GDM1 (cell line): ENCODE results near the gene CISD1.

Experiments used
- DNase-seq: peaks from one replicate; lab custom pipeline; 2025; lab: John Stamatoyannopoulos, UW

The CISD1 gene

GRCh38 chr10:58311026-58311425 is 42.1 kb downstream of the CISD1 start:
- no peak for DNase-seq

GRCh38 chr10:58316874-58317273 is 47.9 kb downstream of the CISD1 start:
- no peak for DNase-seq

- DNase-seq = no peak
Measured at GRCh38 chr10:58318346-58318745, 49.4 kb downstream of the CISD1 start.

DNA sequence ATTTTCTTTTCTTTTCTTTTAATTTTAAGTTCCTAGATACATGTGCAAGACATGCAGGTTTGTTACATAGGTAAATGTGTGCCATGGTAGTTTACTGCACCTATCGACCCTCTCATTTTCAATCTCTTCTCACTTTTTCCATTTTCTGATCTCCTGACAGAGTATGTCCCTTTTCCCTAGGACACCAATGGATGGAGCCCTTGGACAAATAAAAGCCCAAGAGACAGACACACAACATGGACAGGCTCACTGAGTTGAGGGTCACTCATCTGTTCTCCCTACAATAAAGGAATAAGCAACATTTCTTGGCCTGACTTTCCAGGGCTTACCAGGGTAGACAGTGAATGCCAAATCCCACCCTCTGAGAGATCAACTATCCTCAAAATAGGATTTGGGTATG is 50.6 kb downstream of the CISD1 start:
- DNase-seq = no peak

DNA sequence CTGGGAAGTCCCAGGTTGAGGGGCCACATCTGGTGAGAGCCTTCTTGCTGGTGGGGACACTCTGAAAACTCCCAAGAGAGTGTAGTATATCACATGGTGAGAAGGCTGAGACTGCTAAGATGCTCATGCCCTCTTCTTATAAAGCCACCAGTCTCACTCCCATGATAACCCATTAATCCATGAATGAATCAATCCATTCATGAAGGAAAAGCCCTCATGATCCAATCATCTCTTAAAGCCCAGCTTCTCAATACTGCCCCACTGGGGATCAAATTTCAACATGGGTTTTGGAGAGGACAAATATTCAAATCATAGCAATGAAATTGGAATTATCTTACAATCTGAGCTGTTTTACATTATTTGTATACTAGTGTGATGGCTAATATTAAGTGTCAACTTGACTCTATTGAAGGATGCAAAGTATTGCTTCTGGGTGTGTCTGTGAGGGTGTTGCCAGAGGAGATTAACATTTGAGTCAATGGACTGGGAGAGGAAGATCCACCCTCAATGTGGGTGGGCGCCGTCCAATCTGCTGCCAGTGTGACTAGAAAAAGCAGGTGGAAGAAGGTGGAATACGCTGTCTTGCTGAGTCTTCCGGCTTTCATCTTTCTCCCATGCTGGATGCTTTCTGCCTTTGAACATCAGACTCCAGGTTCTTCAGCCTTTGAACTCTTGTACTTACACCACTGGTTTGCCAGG is 51.5 kb downstream of the CISD1 start:
- no peak for DNase-seq

- peak; percentile 33 for DNase-seq
Measured at GRCh38 chr10:58322072-58322834, 53.3 kb downstream of the CISD1 start.

DNA sequence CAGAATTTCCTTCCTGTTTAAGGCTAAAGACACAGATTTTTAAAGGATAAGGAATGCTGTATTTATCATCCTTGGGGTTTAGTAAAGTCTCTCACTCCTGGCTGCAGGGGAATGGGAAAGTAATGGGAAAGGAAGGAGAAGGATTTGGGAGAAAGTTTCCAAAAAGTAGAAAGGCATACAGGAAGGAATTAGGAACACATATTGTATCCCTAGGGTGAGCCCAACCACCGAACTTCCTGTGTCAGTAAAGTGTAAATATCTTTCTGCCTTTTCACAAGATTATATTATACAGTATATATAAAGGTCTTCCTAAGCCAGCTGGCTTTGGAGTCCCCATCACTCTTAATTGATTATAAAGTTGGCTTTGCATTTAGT is 53.9 kb downstream of the CISD1 start:
- no peak for DNase-seq

- no peak for DNase-seq
Measured at GRCh38 chr10:58326967-58327381, 58.0 kb downstream of the CISD1 start.

- no peak for DNase-seq
Measured at GRCh38 chr10:58328233-58328632, 59.3 kb downstream of the CISD1 start.

DNA sequence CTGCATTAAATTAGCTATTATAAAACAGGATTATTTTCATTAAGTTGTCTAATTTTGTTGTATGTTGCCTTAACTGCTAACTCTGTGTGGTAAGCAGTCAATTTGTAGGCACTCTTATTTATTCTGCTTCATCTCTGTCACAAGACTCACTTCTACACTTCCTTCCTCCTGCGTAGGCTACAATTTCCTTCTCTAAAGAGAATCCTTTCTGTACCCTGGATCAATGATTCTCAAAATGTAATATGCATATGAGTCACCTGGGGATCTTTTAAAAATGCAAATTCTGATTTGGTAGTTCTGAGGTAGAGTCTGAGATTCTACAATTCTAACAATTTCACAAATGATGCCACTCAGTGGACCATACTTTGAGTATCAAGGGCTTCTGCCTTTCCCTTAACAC is 61.5 kb downstream of the CISD1 start:
- no peak for DNase-seq

DNA sequence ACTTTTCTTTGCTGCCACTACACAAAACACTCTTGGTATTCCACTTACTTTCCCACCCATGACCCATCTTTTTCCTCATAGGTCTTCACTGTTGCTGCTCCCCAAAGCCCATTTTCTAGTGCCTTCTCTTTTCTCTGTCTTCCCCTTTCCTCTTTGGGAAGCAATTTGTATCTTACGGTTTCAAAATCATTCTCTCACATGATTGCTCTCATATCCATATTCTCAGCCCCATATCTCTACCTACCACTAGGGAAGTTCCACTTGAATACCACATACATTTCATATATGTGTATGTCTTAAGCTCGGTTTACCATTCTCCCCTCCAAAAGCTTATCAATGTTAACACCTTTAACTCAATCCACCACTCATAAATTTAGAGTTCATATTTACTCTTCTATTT is 62.7 kb downstream of the CISD1 start:
- no peak for DNase-seq

GRCh38 chr10:58334817-58335305 is 65.9 kb downstream of the CISD1 start, which contains the start of gene UBE2D1:
TSS of gene UBE2D1 (plus strand) at chr10:58335006. CDS start at chr10:58335202, 196 bp downstream.
- peak; percentile 62 for DNase-seq

DNA sequence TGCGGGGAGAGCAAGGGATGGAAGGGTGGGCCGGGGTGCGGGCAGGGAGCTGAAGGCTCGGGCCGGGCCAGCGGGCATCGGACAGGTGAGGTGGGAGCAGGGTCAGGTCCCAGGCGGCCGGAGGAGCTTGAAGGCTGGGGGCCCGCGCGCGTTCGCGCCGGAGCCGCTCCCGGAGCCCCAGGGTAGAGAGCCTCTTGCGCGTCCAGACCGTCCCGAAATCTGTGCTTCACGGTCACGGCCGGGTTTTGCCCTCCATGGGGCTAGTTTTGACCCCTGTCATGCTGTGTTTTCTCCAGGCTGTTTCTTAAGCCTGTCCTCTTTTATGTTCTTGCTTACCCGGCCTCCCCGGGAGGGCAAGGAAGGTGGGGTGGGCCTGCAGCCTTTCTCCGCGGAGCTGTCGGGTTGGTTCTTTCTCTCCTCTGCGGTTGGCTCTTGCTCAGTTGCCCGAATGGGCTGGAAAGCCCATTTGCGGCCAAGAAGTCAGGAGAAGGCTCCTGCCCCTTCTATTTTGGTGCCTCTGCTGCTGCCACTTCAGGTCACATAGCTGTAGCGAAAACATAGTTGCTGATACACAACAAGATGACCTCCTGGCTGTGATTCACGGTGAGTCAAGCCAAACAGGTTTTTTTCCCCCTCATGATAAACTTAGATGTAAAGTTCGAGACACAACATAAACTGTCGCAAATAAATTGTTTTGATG is 66.5 kb downstream of the CISD1 start:
- DNase-seq = no peak

- DNase-seq = no peak
Measured at GRCh38 chr10:58336242-58336641, 67.3 kb downstream of the CISD1 start.
